Measurements from ENCODE around the gene CAMK4.

Gene CAMK4

GRCh38 chr5:111509119-111509518, 284.9 kb downstream of the CAMK4 start:
- peak overlapping the region; percentile 38 to 99 (median 95) for H3K4me3 Mint-ChIP-seq
- TF ChIP-seq, protein P1, sequence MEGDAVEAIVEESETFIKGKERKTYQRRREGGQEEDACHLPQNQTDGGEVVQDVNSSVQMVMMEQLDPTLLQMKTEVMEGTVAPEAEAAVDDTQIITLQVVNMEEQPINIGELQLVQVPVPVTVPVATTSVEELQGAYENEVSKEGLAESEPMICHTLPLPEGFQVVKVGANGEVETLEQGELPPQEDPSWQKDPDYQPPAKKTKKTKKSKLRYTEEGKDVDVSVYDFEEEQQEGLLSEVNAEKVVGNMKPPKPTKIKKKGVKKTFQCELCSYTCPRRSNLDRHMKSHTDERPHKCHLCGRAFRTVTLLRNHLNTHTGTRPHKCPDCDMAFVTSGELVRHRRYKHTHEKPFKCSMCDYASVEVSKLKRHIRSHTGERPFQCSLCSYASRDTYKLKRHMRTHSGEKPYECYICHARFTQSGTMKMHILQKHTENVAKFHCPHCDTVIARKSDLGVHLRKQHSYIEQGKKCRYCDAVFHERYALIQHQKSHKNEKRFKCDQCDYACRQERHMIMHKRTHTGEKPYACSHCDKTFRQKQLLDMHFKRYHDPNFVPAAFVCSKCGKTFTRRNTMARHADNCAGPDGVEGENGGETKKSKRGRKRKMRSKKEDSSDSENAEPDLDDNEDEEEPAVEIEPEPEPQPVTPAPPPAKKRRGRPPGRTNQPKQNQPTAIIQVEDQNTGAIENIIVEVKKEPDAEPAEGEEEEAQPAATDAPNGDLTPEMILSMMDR (IDR thresholded peaks at IDR 0.05; ENCODE audit: unreplicated experiment in 3 of 3): no peak
- H3K9me3 Mint-ChIP-seq: no peaks in the 10 kb centered on the region
- peaks cover 9% of the 10 kb centered on the region for H3K36me3 Mint-ChIP-seq (ENCODE audit: low read depth)
- H3K27ac Mint-ChIP-seq: peak overlapping the region in 1 of 3 experiments; percentile 30
- H3K27me3 Mint-ChIP-seq (ENCODE audit: low read depth): no peaks in the 10 kb centered on the region
- peaks cover 53% of the 10 kb centered on the region for H3K4me1 Mint-ChIP-seq

- H3K27ac Mint-ChIP-seq: peak overlapping the region; percentile 96 to 99 (median 97)
- peak overlapping the region; percentile 95 to 99 (median 98) for H3K4me3 Mint-ChIP-seq
- TF ChIP-seq, protein P1 (IDR thresholded peaks at IDR 0.05; ENCODE audit: unreplicated experiment in 3 of 3): no peak
- no peaks in the 10 kb centered on the region for H3K9me3 Mint-ChIP-seq
- H3K4me1 Mint-ChIP-seq: peaks cover 48% of the 10 kb centered on the region
- no peaks in the 10 kb centered on the region for H3K27me3 Mint-ChIP-seq (ENCODE audit: low read depth)
- no peaks in the 10 kb centered on the region for H3K36me3 Mint-ChIP-seq (ENCODE audit: low read depth)
Measured at GRCh38 chr5:111511174-111511830, 287.1 kb downstream of the CAMK4 start.

DNA sequence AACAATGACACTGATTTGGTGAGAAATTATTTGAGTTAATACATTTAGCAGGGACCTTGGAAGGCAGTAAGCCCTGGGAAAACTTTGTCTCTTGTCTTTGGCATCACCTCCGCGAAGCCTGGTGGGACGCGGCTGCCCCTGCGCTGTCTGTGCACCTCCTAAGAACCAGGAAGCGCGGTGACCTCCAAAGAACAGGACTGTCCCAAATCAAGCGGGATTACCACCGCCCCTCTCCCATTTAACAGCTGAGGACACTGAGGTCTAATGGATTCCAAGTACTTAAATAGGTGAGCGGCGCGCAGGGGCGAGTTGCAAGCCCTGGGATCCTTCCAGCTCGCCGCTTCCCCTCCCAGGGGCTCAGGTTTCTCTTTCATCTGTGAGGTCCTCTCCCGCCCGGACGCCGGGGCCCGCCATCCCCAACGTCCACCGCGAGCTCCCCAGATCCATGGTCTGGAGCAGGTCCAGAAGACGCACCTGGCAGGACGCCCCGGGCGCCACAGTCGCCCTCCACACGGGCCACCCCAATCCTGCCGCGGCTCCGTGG, 287.7 kb downstream of the CAMK4 start:
- Mint-ChIP-seq H3K36me3 (ENCODE audit: low read depth) (no peaks in the 10 kb centered on the region), H3K9me3 (no peaks in the 10 kb centered on the region), H3K4me1 (peaks cover 48% of the 10 kb centered on the region), H3K27me3 (ENCODE audit: low read depth) (no peaks in the 10 kb centered on the region), H3K4me3 (peak overlapping the region; percentile 95 to 99 (median 98)), H3K27ac (peak overlapping the region; percentile 96 to 99 (median 97))
- TF ChIP-seq, protein P1 (IDR thresholded peaks at IDR 0.05; ENCODE audit: unreplicated experiment in 3 of 3): no peak

DNA sequence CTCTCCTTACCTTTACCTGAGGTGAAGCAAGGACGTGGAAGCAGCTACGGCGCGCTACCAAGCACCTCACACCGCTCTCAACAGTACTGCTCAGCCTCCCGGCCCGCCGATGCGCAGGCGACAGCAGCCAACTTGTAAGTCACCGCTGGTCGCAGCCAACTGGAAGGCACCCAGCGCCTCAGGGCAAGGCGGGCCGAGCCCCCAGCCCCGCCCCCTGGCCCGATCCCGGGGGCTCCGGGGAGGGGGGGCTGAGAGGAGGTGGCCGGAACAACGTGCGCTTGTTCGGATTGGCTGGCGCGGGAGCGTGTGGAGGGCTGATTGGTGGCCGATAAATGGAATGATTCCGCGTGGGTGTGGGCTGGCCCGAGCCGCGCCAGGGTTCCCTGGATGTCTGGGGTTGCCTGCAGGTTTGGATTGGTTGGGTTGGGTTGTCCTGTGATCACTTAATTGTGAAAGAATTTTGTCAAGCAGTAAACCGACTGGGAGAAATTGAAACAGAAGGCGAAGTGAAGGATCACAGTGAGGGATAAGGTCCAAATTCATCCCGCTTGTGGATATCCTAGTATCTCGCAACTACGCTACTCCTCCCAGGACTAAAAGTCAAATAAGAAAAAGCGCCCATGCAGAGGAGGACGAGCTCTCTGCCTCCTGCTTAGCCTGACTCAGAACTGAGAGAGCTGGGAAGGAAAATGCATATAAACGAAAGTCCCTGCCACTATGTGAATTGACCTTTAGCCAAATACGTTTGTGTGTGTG, 288.4 kb downstream of the CAMK4 start, which contains the start of gene STARD4:
Gene STARD4 (minus strand): TSS at position 161 of the 756 bp plus-strand sequence. CDS start 5,102 bp downstream, outside the sequence.
- Mint-ChIP-seq H3K9me3 (no peaks in the 10 kb centered on the region), H3K27me3 (ENCODE audit: low read depth) (no peaks in the 10 kb centered on the region), H3K4me3 (peak within 1 kb of the TSS; percentile 95 to 99 (median 98)), H3K4me1 (peaks cover 48% of the 10 kb centered on the region), H3K27ac (peak within 1 kb of the TSS; percentile 96 to 99 (median 97)), H3K36me3 (ENCODE audit: low read depth) (no peaks in the 10 kb centered on the region)
- TF ChIP-seq, protein P1 (IDR thresholded peaks at IDR 0.05; ENCODE audit: unreplicated experiment in 3 of 3): no peak

DNA sequence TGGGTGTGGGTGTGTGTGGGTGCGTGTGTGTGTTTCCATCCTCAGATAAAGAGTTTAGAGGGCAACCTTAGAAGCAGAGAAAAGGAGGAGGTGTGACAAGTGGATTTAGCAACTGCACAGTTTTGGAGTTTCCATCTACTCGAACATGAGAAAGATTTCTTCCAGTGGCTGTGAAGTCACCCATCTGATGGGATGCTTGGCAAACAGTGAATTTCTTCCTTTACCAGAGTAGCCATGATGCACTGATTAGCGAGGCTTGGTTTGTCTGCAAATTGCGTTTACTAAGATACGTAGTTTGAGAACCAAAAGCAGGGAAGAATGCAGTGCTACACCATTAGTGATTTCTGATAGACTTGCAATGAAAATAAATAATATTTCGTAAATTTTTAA, 288.9 kb downstream of the CAMK4 start:
- no peaks in the 10 kb centered on the region for H3K27me3 Mint-ChIP-seq (ENCODE audit: low read depth)
- H3K36me3 Mint-ChIP-seq (ENCODE audit: low read depth): no peaks in the 10 kb centered on the region
- H3K9me3 Mint-ChIP-seq: no peaks in the 10 kb centered on the region
- peak overlapping the region; percentile 95 to 99 (median 98) for H3K4me3 Mint-ChIP-seq
- H3K27ac Mint-ChIP-seq: peak overlapping the region; percentile 96 to 99 (median 97)
- TF ChIP-seq, protein P1 (IDR thresholded peaks at IDR 0.05; ENCODE audit: unreplicated experiment in 3 of 3): no peak
- peaks cover 43% of the 10 kb centered on the region for H3K4me1 Mint-ChIP-seq
